ENCODE measurements around the gene TMEM273.

The TMEM273 gene

DNA sequence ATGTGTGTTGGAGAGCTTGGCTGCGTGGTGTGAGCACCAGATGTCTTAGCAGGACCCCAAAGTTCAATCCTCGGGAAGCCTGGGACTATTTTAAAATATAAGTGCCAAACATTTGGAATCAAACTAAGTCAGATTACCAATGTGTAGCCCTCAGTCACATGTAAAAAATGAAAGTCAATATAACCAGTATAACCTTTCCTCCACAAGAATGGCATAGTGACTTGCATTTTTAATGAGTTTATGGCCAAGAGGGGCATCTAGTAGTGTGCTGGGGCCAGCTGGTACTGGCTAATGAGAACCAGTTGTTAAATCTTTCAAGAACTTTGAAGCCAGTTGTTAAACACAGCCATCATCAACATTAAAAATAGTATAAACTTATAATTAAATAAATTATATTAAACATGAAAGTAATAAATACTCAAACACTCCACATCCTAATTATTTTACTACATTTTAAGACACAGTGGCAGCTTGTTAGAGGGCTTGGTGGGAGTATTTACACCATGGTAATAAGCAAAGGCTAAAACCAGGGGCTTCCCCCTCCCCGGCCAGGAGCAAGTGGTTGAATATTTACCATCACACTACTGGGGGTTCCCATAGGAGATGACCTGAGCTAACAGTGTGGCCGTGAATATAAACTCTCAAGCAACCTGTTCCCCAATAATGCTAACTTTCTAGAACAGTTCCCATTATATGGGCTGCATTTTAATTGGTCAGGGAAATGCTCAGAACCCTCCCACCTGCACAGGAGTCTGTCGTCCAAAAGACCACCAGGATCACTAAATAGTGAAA lies 46.5 kb downstream of the TMEM273 start:
- no peak for DNase-seq

DNA sequence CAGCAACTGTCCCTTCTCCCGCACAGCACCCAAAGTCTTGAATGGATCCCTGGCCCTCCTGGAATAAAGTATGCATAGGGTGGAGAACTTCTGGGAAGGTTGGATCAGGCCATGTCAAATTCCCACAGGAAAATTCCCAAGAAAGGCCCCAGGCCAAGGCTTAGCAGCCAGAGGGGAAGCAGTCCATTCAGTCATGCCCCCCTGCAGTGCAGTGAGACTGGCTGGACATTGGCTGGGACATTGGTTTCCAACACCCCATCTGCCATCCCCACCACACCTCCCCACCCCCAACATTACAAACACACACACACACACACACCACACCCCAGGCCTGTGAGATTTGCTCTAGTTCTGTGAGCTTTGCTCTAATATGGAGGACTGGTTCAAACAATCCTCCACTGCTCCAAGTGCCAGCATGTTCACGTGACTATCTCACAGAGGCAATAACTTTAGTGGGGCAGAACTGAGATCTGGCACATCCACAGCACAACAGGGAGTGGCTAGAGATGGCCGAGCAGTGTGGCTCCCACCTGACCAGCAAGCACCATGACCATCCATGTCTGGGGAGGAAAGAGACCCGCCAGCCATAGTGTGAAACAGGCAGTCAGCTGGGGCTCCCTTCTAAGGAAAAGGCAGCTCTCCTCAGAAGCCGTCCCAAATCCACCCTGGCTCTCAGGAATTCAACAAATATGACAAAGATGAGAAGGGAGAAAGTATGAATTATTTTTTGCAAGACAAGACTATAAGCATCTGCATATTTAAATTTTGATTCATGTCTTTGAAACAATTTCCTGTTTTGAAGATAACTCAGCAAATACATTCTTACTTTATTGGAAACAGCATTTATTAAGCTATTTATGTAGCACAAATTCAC lies 47.6 kb downstream of the TMEM273 start:
- no peak for DNase-seq

GRCh38 chr10:49139846-49140195 lies 48.4 kb downstream of the TMEM273 start:
- DNase-seq, result no peak

DNA sequence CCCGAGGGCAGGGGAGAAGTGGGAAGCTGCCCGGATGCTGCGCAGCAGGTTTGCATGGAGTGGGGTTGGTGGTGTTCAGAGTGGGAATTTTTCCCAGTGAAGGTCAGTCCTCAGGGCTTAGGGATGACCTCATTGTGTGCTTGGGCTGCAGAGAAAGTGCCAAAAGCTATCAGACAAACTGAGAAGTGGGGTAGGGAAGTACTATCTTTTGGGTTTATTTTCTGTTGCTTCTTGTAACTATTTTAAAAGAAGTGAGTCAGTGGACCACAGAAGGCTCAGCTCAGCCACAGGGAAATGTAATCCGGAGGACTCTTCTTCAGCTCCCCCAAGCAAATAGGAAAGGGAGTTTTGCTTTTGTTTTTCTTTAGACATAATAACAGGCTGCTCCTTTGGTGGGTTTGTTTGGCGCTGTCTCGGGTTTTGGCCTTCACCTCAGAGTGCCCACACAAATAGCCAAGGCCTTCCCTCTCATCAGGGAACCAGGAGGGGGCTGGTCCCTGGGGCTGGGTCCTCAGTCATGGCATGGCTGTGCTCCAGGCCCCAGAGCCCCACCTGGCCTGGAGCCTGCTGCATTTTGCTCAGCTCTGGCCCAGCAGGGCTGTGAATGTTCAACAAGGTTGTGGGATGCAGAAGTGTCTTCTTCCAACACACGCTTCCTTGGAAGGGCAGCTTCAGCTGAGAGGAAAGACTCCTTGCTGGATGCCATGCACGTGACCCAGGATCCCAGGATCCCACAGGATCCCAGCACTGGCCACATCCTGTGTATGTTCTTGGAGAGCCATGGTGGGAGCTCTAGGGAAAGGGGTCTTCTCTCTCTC lies 49.0 kb downstream of the TMEM273 start:
- no peak for DNase-seq

GRCh38 chr10:49138361-49138891 lies 49.8 kb downstream of the TMEM273 start:
- DNase-seq, result no peak

GRCh38 chr10:49136525-49136924 lies 51.7 kb downstream of the TMEM273 start:
- DNase-seq, result no peak

DNA sequence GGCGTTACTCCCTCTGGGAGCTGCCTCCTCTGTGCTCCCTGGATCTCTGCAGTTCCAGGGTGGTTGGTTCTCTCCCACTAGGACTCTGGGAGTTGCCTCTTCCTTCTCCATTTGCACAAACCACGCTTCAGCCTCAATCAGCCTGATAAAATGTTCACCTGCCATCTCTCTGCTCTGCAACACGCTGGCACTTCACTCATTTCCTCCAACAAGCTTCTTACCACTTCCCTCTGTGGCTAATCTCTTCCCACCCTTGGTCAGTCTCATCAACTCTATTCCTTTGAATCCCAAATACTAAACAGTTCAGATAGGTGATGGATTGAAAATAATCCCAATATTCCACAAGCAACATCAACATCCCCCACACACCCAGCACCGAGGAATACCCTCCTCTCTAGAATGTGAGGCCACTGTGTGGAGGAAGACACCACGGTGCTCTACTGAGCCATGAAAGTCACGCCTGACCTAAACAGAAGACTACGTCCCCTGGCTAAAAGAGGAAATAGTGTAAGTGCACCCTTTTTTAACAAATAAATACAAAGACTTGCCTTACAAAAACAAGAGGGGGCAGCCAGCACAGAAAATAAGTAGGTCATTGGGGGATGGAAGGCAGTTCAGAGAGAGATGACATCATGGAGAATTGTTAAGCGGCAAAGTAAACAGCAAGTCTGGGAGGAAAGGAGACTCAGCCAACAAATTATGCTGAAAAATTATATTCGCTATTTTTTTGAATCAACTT lies 52.4 kb downstream of the TMEM273 start:
- DNase-seq, result no peak

DNA sequence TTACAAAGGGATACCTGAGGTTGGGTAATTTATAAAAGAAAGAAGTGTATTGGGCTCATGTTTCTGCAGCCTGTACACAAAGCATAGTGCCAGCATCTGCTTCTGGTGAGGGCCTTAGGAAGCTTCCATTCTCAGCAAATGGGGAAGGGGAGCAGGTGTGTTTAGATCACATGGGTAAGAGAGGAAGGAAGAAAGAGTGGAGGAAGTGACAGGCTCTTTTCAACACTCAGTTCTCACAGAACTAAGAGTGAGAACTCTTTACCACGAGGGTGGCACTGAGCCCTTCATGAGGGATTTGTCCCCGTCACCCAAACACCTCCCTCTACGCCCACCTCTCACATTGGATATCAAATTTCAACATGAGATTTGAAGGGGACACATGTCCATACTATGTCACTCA lies 53.9 kb downstream of the TMEM273 start:
- no peak for DNase-seq

- DNase-seq, result no peak
Measured at GRCh38 chr10:49133706-49134248, 54.4 kb downstream of the TMEM273 start, which contains the start of gene FAM170B. Gene FAM170B (minus strand): TSS chr10:49134021. CDS start chr10:49133918, 103 bp downstream.

DNA sequence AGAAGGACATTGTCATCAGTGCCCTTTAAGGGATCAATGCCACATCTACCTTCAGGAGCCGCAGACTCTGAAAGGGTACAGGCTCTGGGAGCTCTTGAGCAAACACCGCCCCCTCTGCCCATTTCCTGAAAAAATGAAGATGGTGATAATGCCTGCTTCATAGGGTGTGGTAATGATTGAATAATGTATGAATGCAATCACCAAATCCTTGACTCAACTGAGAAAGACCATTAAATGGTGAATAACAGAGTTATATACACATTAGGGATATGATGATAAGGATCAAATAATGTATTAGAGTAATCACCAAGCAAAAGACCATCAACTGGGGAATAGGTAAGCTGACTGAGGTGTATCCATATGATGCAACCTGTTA lies 55.8 kb downstream of the TMEM273 start:
- no peak for DNase-seq

GRCh38 chr10:49131507-49132361 lies 56.5 kb downstream of the TMEM273 start:
- no peak for DNase-seq

DNA sequence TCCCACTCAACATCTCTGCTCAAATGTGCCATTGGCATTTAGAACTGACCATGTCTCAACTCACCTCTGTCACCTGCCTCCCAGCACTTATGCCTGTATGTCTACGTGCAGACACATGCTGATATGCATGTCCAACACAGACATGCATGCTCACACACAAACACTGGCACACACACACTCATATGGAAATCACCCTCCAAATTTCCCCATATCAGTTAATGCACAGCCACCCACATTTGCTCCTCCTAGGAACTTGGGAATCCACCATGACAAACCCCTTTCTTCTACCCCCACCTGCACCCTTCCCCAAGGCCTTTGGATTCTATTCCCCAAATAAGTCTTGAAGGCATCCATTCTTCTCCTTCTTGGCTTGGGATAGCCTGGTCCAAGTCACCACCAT lies 58.8 kb downstream of the TMEM273 start:
- DNase-seq, result no peak

GRCh38 chr10:49128854-49129253 lies 59.3 kb downstream of the TMEM273 start:
- no peak for DNase-seq

DNA sequence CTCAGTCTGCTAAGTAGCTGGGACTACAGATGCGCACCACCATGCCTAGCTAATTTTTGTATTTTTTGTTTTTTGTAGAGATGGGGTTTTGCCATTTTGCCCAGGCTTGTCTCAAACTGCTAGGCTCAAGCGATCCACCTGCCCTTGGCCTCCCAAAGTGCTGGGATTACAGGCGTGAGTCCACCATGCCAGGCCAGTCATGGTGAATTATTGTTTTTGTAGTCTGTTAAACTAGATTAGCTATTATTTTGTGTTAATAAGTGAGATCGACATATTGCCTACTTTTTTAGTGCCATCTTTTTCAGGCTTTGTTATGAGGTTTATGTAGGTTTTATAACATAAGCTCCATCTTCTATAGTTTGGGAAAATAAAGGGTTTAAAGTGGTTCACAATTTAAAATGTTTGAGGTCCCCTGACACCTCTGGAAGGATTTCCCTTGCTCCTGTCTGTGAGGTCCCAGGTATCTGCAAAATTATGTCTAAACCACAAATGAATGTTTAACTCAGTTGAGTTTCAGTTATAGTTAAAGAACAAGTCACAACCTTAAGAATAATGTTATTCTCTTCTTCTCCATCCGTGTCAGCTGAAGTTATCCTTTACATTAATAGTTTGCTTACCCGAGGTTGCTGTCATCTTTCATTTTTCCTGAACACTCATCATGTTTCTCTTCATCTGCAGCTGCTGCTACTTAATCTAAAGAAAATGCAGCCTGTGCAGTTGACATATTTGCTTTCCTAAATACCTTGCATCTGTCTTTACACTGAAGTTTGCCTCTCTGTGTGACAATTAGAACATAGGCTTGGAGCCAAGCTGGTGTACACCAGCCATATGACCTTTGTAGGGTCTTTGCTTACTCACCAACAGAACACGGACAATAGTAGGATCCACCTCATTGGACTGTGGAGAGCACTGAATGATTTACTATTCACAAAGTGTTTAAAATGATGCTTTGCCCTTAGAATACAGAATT lies 63.9 kb downstream of the TMEM273 start:
- no peak for DNase-seq

GRCh38 chr10:49120911-49121310 lies 67.3 kb downstream of the TMEM273 start:
- no peak for DNase-seq

GRCh38 chr10:49119746-49120145 lies 68.4 kb downstream of the TMEM273 start:
- DNase-seq, result no peak

- no peak for DNase-seq
Measured at GRCh38 chr10:49118430-49119074, 69.6 kb downstream of the TMEM273 start.
